Activated CD4-positive, alpha-beta T cell treated with anti-CD3 and anti-CD28 coated beads for 4 hours (primary cell): ENCODE data around the gene CHRFAM7A.
"Not testable (repeated sequence)": the region's sequence is repeated elsewhere in the genome, so short reads cannot be mapped to it uniquely, and the experiment has no call there.

Source experiments
- DNase-seq, 2 donors: peaks; one replicate each; pipeline ENCODE4 v3.0.0-alpha.2; 2020

CHRFAM7A gene

GRCh38 chr15:30392766-30393663 is at the start of gene CHRFAM7A:
CHRFAM7A (minus strand) TSS chr15:30393540; CDS start chr15:30383351, 10,189 bp downstream.
- DNase-seq: not testable (repeated sequence)

GRCh38 chr15:30438348-30438747 is 45.0 kb upstream of the CHRFAM7A start:
- DNase-seq: not testable (repeated sequence)

GRCh38 chr15:30435878-30436277 is 42.5 kb upstream of the CHRFAM7A start:
- not testable (repeated sequence) for DNase-seq

GRCh38 chr15:30420723-30421122 is 27.4 kb upstream of the CHRFAM7A start:
- DNase-seq: not testable (repeated sequence)

- not testable (repeated sequence) for DNase-seq
Measured at GRCh38 chr15:30414160-30414559, 20.8 kb upstream of the CHRFAM7A start, which contains the start of gene GOLGA8R. GOLGA8R (minus strand) TSS chr15:30414260; CDS start chr15:30414162, 98 bp downstream.

GRCh38 chr15:30407636-30408035 is 14.3 kb upstream of the CHRFAM7A start:
- DNase-seq: not testable (repeated sequence)

GRCh38 chr15:30398988-30399387 is 5.6 kb upstream of the CHRFAM7A start:
- DNase-seq: peak; percentile 16 to 58

GRCh38 chr15:30393664-30393991 is 288 bp upstream of the CHRFAM7A start:
- not testable (repeated sequence) for DNase-seq

GRCh38 chr15:30386318-30386887 is 6.9 kb downstream of the CHRFAM7A start:
- DNase-seq: not testable (repeated sequence)

- not testable (repeated sequence) for DNase-seq
Measured at GRCh38 chr15:30377082-30377413, 16.3 kb downstream of the CHRFAM7A start.

- not testable (repeated sequence) for DNase-seq
Measured at GRCh38 chr15:30376375-30377081, 16.8 kb downstream of the CHRFAM7A start.

GRCh38 chr15:30375872-30376271 is 17.5 kb downstream of the CHRFAM7A start:
- not testable (repeated sequence) for DNase-seq

- not testable (repeated sequence) for DNase-seq
Measured at GRCh38 chr15:30374862-30375261, 18.5 kb downstream of the CHRFAM7A start.

- not testable (repeated sequence) for DNase-seq
Measured at GRCh38 chr15:30368271-30368670, 25.1 kb downstream of the CHRFAM7A start.

GRCh38 chr15:30367246-30367645 is 26.1 kb downstream of the CHRFAM7A start:
- DNase-seq: not testable (repeated sequence)

GRCh38 chr15:30361404-30361803 is 31.9 kb downstream of the CHRFAM7A start:
- DNase-seq: not testable (repeated sequence)

GRCh38 chr15:30360990-30361389 is 32.4 kb downstream of the CHRFAM7A start:
- not testable (repeated sequence) for DNase-seq

GRCh38 chr15:30355043-30355442 is 38.3 kb downstream of the CHRFAM7A start:
- DNase-seq: not testable (repeated sequence)

GRCh38 chr15:30349803-30350202 is 43.5 kb downstream of the CHRFAM7A start:
- not testable (repeated sequence) for DNase-seq

- DNase-seq: not testable (repeated sequence)
Measured at GRCh38 chr15:30336584-30336983, 56.8 kb downstream of the CHRFAM7A start.

- not testable (repeated sequence) for DNase-seq
Measured at GRCh38 chr15:30334152-30334551, 59.2 kb downstream of the CHRFAM7A start.

GRCh38 chr15:30326145-30326544 is 67.2 kb downstream of the CHRFAM7A start:
- not testable (repeated sequence) for DNase-seq

GRCh38 chr15:30321063-30321462 is 72.3 kb downstream of the CHRFAM7A start:
- not testable (repeated sequence) for DNase-seq
